Fibroblast of lung (primary cell): ENCODE data around the gene GTPBP6.

Experiments
- CTCF ChIP-seq, 2 donors: IDR thresholded peaks in 1 of 2; conservative IDR thresholded peaks in 1 of 2; 1 replicate in 1 of 2; 2 replicates in 1 of 2; pipeline ENCODE4 v1.5.1; 2011 to 2012; ENCODE audit warnings: low read length in 2 of 2, control low read depth in 1 of 2, inconsistent platforms in 1 of 2, low read depth in 1 of 2, mild to moderate bottlenecking in 1 of 2
- EZH2 ChIP-seq: IDR thresholded peaks from 2 replicates; pipeline ENCODE4 v1.5.1; 2012; ENCODE audit warnings: low read length, control low read depth, mild to moderate bottlenecking; ENCODE audit errors: missing control alignments

GRCh38 chrX:285076-285677 lies 33.4 kb downstream of the GTPBP6 start:
- no peak for TF ChIP-seq CTCF (conservative IDR thresholded peaks at IDR 0.05 in 1 of 2, IDR thresholded peaks at IDR 0.05 in 1 of 2; ENCODE audit: low read depth in 1 of 2, low read length in 2 of 2)
- no peak for TF ChIP-seq EZH2
